ENCODE data around the gene MYOM1.

DNA sequence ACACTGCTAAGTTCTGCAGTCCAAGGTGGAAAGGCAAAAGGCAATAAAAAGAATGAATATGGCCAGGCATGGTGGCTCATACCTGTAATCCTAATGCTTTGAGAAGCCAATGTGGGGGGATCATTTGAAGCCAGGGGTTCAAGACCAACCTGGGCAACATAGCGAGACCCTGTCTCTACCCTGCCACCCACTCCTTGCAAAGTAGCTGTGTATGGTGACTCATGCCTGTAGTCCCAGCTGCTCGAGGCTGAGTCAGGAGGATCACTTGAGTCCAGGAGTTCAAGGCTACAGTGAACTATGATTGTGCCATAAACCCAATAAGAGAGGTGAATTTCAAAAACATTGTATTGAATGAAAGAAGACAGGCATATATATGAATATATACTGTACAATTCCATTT lies 44.6 kb upstream of the MYOM1 start:
- TF ChIP-seq, protein P1, sequence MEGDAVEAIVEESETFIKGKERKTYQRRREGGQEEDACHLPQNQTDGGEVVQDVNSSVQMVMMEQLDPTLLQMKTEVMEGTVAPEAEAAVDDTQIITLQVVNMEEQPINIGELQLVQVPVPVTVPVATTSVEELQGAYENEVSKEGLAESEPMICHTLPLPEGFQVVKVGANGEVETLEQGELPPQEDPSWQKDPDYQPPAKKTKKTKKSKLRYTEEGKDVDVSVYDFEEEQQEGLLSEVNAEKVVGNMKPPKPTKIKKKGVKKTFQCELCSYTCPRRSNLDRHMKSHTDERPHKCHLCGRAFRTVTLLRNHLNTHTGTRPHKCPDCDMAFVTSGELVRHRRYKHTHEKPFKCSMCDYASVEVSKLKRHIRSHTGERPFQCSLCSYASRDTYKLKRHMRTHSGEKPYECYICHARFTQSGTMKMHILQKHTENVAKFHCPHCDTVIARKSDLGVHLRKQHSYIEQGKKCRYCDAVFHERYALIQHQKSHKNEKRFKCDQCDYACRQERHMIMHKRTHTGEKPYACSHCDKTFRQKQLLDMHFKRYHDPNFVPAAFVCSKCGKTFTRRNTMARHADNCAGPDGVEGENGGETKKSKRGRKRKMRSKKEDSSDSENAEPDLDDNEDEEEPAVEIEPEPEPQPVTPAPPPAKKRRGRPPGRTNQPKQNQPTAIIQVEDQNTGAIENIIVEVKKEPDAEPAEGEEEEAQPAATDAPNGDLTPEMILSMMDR (conservative IDR thresholded peaks at IDR 0.05; ENCODE audit: low read depth, low read length), result no peak
- no peak for TF ChIP-seq EZH2 (IDR thresholded peaks at IDR 0.05; ENCODE audit: borderline replicate concordance, low read depth, low read length, poor library complexity, severe bottlenecking)
